Adipocyte (in vitro differentiated cells): ENCODE measurements around the gene ZNF688.
"Not testable (repeated sequence)": the region's sequence is repeated elsewhere in the genome, so short reads cannot be mapped to it uniquely, and the experiment has no call there.

Experiments used
- DNase-seq: peaks from one replicate; pipeline ENCODE4 v3.0.0-alpha.2; 2015; ENCODE audit warnings: low read depth
- H3K27me3 ChIP-seq: replicated peaks from 2 replicates; pipeline ENCODE4 v1.7.0; 2013; ENCODE audit warnings: mild to moderate bottlenecking, low read length, moderate library complexity; ENCODE audit not compliant: control insufficient read depth, insufficient read depth
- H3K36me3 ChIP-seq: 2 replicates; pipeline ENCODE4 v1.7.0; 2013; ENCODE audit warnings: low read length, mild to moderate bottlenecking, moderate library complexity; ENCODE audit not compliant: control insufficient read depth, insufficient read depth, severe bottlenecking
- H3K4me1 ChIP-seq: 2 replicates; pipeline ENCODE4 v1.7.0; 2013; ENCODE audit warnings: mild to moderate bottlenecking, low read length, moderate library complexity; ENCODE audit not compliant: control insufficient read depth, insufficient read depth
- H3K4me3 ChIP-seq: 2 replicates; pipeline ENCODE4 v1.7.0; 2013; ENCODE audit warnings: mild to moderate bottlenecking, low read length, moderate library complexity
- H3K9ac ChIP-seq: 2 replicates; pipeline ENCODE4 v1.7.0; 2013; ENCODE audit warnings: mild to moderate bottlenecking, low read length, moderate library complexity
- H3K9me3 ChIP-seq: 2 replicates; pipeline ENCODE4 v1.7.0; 2013; ENCODE audit warnings: mild to moderate bottlenecking, low read length, moderate library complexity; ENCODE audit not compliant: control insufficient read depth

Gene ZNF688

DNA sequence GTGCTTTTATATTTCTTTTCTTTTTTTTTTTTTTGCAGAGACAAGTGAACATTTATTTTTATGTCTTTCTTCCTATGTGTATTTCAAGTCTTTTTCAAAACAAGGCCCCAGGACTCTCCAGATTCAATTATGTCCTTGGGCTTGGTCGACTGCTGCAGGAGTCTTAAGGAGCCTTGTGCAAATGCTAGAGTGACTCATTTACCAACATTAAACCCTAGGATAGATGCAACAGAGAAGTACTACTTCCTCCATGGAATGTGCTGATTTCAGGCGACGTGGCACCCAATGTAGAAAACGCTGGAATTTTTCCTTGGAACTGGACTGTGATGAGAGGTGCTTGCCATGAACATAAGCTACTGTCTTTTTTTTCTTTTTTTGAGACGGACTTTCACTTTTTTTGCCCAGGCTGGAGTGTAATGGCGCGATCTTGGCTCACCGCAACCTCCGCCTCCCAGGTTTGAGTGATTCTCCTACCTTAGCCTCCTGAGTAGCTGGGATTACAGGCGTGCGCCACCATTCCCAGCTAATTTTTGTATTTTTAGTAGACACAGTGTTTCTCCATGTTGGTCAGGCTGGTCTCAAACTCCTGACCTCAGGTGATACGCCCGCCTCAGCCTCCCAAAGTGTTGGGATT, 35.0 kb downstream of the ZNF688 start:
- H3K4me3 ChIP-seq = not testable (repeated sequence)
- peak overlapping the region; percentile 87 for H3K9ac ChIP-seq

DNA sequence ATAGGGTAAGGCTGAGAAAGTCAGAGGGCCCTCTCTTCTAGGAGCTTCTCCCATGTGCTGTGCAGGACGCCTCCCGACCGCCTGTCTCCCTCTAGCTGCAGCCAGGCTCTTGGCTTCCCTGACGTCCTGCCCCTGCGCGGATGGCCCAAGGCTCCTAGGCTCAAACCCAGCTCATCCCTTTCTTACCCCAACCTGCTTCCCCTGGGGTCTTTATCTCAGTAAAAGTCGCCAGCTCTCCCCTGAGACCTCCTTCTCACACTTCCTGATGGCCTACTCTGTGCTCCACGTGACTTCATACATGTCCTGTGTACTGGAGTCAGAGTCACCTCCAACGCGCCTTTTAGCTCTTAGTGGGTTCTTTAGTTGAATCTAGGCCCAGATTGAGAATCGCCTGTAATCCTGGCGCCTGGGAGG, 35.7 kb downstream of the ZNF688 start:
- Histone ChIP-seq H3K4me1 (peaks cover 15% of the 10 kb centered on the region), H3K4me3 (peak overlapping the region; percentile 87), H3K27me3 (no peaks in the 10 kb centered on the region)

More for the DNA sequence above, 35.0 kb downstream of the ZNF688 start:
- not testable (repeated sequence) for DNase-seq, H3K9me3 ChIP-seq, H3K36me3 ChIP-seq, H3K27me3 ChIP-seq
- peaks cover 20% of the 10 kb centered on the region for H3K4me1 ChIP-seq

DNA sequence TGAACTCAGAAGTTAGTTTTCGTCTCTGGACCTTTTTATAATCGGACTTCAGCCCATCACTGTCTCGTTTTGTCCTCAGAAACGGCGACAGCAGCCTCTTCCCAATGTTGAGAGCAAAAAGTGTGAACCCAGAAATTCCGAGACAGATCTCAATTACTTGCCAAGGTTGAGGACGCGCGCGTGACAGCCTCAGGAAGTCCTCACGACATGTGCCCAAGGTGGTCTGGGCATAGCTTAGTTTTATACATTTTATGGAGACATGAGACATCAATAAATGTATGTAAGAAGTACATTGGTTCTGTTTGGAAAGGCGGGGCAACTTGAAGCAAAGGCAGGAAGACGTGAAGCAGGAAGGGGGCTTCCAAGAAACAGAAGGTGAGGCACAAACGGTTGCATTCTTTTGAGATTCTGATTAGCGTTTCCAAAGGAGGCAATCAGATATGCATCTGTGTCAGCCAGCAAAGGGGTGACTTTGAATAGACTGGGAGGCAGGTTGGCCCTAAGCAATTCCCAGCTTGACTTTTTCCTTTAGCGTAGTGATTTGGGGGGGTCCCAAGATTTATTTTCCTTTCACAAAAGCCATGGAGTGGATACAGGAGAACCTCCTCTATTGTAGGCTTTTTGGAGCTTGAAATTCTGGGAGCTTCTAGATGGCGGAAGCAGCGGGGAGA, 36.3 kb downstream of the ZNF688 start:
- peak overlapping the region; percentile 87 for H3K9ac ChIP-seq
- peaks cover 4% of the 10 kb centered on the region for H3K36me3 ChIP-seq
- H3K4me1 ChIP-seq = peaks cover 18% of the 10 kb centered on the region
- peak; percentile 43 for DNase-seq
- H3K27me3 ChIP-seq = no peaks in the 10 kb centered on the region
- H3K9me3 ChIP-seq = no peaks in the 10 kb centered on the region
- peak overlapping the region; percentile 87 for H3K4me3 ChIP-seq

More for the DNA sequence above, 35.7 kb downstream of the ZNF688 start:
- H3K9me3 ChIP-seq = no peaks in the 10 kb centered on the region
- H3K36me3 ChIP-seq = peaks cover 4% of the 10 kb centered on the region
- peak overlapping the region; percentile 87 for H3K9ac ChIP-seq
- peak; percentile 55 for DNase-seq

DNA sequence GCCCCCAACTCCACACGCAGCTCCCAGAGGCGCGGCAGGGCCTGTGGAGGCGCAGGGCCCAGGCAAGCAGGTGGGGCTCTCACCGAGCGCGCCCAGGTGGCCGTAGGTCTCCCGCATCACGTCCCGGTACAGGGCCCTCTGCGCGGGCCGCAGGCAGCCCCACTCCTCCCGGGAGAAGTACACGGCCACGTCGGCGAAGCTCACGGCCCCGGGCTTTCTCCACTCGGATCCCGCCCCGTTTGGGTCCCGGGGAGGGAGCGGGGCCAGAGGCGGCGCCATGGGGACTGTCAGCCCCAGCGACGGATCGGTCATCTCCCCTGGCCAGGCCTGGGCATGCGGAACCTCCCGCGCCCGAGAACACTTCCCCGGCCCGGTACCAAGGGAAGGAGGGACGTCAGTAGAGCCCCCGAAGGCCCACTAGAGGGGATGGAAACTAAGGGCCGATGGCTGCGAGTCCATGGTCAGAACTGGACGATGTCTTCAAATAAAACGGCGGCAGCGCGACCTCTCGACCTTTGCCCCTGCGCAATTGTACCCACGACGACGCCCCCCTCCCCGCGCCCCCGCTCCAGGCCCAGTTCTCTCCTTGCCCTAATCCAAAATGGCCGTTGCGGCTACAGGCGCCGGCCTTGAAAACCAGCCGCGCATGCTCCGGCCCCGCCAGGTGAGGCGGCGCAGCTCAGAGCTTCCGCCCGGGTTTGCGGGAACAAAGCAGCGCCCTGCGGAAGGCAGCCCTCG, 37.0 kb downstream of the ZNF688 start, which contains the start of gene ZNF747:
ZNF747 (minus strand) TSS at position 491 of the 738 bp plus-strand sequence; CDS start at position 312, 179 bp downstream.
- peak within 1 kb of the TSS; percentile 87 for H3K4me3 ChIP-seq
- peak; percentile 92 for DNase-seq
- H3K4me1 ChIP-seq = peaks cover 25% of the 10 kb centered on the region
- no peaks in the 10 kb centered on the region for H3K9me3 ChIP-seq
- peak within 1 kb of the TSS; percentile 87 for H3K9ac ChIP-seq
- no peaks in the 10 kb centered on the region for H3K27me3 ChIP-seq
- peaks cover 4% of the 10 kb centered on the region for H3K36me3 ChIP-seq

DNA sequence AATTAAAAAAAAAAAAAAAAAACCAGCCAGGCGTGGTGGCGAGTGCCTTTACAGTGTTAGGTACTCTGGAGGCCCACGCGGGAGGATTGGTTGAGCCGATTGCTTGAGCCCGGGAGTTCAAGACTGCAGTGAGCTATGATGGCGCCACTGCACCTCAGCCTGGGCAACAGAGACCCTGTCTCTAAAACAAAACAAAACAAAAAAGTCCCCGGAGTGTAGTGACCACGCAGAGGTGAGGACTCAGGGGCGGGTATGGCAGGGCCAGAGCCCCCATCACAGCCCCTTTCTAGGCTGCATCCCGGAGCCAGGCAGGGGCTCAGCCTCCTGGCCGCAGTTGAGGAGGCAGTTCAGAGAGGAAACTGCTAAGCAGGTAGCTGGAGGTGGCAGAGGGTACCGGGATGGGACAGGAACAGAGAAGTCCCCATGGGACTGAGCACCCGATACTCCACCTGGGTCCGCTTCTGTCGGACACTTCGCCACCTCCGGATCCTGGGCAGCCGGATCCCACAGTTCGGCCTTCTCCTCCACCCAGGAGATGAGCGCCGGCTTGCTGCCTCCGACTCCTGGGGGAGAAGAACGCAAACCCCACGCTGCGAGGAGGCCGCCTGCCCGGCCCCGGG, 37.7 kb downstream of the ZNF688 start:
- Histone ChIP-seq H3K4me3 (peak overlapping the region; percentile 87), H3K4me1 (peaks cover 31% of the 10 kb centered on the region), H3K27me3 (no peaks in the 10 kb centered on the region), H3K9ac (peak overlapping the region; percentile 87), H3K36me3 (peaks cover 4% of the 10 kb centered on the region), H3K9me3 (no peaks in the 10 kb centered on the region)
- no peak for DNase-seq

DNA sequence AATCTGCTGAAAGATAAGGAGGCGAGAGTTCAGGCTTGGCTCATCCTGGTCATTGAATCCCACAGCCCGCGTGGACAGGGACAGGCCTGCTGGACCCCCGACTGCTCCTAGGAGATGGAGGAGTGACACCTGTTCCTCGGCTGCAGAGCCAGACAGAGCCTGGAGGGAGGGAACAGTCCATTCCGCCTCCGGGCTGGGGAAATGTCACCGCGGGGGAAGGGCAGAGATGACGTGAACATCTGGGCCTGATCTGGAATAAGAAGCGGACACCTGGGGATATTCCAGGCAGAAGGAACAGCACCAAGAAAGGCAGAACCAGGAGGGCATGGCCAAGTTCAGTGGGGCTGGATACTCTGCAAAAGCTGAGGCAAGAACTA, 38.4 kb downstream of the ZNF688 start:
- Histone ChIP-seq H3K4me1 (peaks cover 31% of the 10 kb centered on the region), H3K27me3 (no peaks in the 10 kb centered on the region), H3K4me3 (no peak overlapping the region), H3K9me3 (no peaks in the 10 kb centered on the region), H3K36me3 (peaks cover 4% of the 10 kb centered on the region), H3K9ac (no peak overlapping the region)
- DNase-seq = no peak

DNA sequence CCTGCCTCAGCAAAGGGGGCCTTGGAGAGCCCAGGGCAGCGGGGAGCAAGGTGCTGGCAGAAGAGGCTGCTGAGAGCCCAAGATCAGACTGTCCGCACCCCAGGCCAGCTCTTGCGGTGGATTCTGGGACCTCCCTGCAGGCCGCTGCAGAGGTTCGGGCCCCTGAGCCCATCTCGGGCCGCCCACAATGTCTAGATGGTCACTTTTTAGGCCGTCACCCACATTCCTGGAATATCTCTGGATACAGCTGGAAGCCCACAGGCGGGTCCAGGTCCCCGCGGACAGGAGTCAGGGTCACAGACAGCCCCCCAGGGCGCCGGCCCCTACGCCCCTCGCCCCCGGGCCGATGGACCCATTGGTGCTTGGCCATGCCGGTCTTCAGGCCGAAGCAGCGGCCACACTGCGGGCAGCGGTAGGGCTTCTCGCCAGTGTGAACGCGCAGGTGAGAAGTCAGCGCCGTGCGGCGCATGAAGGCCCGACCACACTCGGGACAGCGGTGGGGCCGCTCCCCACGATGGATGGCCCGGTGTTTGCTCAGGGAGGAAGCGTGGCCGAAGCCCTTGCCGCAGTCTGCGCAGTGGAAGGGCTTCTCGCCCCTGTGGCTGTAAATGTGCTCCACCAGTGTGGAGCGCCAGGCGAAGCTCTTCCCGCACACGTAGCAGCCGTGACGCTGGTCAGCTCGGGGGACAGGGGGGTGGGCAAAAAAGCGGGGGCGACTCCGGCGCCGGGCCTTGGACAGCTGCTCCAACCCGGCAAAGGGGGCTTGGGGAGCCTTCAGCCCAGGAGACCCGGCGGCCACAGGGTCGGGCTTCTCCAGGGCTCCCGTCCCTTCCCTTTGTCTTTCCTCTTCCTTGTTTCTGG, 39.0 kb downstream of the ZNF688 start:
- Histone ChIP-seq H3K27me3 (no peaks in the 10 kb centered on the region), H3K9me3 (no peaks in the 10 kb centered on the region), H3K9ac (no peak overlapping the region), H3K4me1 (peaks cover 36% of the 10 kb centered on the region), H3K4me3 (no peak overlapping the region), H3K36me3 (peaks cover 4% of the 10 kb centered on the region)
- DNase-seq = no peak

DNA sequence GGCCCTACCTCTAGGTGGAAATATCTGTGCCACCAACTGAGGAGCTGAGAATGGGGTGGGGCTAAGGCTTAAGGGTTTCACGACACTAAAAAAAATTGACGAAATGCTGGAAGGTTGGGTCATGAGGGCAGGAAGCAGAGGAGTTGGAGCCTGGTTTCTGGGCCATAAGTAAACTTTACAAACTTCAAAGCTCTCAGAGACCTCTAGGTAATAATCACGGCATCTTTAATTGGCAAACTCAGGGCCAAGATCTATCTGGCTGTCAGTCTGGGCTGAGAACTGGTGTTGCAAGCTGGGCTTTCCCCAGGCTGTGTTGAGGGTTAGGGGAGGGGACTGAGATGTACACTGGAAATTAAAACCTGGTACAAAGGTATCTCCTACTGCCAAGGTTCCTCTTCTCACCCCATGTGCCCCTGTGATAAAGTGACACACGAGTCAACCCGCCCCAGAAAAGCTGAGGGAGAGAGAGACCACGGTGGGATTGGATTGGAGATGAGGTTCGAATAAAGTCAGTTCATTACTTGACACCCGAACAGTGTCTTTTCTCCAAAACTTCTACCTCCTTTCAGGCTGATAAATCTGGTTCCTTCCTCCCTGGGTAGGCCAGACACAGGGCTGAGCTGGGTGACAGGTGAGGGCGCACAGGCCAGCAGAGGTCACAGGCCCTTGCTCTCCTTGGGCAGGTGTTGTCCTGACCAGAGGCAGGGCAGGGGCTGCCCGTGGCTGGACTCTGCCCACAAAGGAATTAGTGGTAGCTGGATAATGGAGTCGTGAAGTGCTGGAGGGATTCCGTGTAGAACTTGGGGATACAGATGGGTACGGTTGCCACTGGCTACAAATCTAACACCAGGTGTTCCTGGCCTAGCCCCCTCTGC, 41.1 kb downstream of the ZNF688 start:
- H3K9ac ChIP-seq = no peak overlapping the region
- DNase-seq = no peak
- H3K27me3 ChIP-seq = no peaks in the 10 kb centered on the region
- H3K36me3 ChIP-seq = peaks cover 4% of the 10 kb centered on the region
- H3K4me3 ChIP-seq = no peak overlapping the region
- peaks cover 34% of the 10 kb centered on the region for H3K4me1 ChIP-seq
- no peaks in the 10 kb centered on the region for H3K9me3 ChIP-seq

DNA sequence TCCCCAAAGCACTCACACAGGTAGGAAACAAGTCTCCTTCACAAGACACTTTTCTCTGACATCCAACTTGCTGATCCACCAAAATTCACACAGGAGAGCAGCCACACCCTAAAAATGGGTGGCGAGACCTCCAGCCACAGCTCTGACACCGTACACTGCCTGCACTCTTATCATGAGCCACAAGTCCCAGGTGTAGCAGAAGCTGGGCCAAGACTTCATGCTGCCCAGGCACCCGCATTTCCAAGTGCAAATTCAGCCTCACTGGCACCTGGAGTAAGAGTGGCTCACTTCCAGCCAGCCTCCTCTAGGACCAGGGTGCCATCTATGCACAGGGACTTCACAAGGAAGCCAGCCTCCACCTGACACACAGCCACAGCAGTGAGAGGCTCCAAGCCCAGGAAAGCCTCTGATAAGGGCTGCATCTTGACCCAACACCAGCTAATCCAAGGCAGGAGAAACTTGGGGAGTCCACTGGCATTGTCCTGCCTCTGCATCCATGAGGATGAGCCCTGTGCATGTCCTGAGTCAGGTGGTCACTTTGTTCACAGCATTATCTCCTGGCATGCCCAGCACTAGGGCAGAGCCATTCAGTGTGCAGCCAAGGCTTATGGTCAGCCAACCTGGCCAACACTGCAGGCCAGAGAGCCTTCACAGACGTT, 42.6 kb downstream of the ZNF688 start:
- Histone ChIP-seq H3K4me3 (no peak overlapping the region), H3K4me1 (peaks cover 31% of the 10 kb centered on the region), H3K36me3 (peaks cover 11% of the 10 kb centered on the region), H3K27me3 (no peaks in the 10 kb centered on the region), H3K9ac (peak overlapping the region; percentile 27), H3K9me3 (no peaks in the 10 kb centered on the region)
- no peak for DNase-seq
